HG03045 (cell line): ENCODE measurements around the gene SNAP29.
"Not testable (repeated sequence)": the region's sequence is repeated elsewhere in the genome, so short reads cannot be mapped to it uniquely, and the experiment has no call there.

ENCODE experiments used
- ATAC-seq: cut with Tn5 transposase; IDR thresholded peaks from one replicate; pipeline ENCODE4 v1.9.1; 2021; ENCODE audit warnings: mild to moderate bottlenecking, moderate library complexity; ENCODE audit not compliant: unreplicated experiment

Gene SNAP29

DNA sequence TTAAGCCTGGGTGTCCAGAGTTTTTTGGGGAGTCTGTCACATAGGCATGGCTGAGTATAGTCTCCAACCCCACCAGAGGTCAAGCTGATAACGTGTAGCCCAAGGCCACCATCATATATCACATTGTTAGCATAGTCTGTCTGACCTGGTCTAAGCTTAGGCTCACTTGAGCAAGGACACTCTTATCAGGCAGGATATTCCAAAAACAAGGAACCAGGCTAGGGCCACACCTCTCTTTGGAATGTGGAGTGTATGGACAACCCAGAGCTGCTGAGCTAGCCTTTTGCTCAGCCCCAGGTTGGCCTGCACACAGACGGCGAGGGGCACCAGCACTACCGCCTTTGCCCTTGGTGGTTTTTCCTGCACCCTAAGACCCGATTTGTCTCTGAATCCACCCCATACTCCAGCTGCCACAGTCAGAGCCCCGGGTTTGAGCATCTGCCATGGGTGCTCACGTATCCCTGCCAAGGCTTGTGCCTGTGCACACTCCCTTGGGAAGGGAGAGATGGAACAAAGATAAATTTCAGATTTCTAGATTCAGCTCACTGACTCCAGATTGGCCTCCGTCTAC lies 7.2 kb downstream of the SNAP29 start:
- no peak for ATAC-seq

DNA sequence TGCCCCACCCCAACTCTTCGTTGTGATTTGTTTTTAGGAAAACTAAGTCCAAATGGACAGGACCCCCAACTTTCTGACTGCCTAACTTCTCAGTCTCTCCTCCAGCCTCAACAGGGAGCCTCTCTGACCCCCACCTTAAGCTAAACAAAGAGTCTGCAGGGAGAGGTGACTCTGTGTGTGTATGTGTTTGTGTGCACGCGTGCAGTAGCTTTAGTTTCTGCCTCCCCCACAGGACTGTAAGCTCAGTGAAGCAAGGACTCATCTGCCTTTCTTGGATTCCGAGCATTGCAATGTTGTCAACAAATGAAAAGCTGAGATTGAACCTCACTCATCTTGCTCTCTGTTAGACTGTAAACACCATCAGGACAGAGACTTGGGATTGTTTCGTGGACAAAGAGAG lies 7.9 kb downstream of the SNAP29 start:
- ATAC-seq, result no peak

DNA sequence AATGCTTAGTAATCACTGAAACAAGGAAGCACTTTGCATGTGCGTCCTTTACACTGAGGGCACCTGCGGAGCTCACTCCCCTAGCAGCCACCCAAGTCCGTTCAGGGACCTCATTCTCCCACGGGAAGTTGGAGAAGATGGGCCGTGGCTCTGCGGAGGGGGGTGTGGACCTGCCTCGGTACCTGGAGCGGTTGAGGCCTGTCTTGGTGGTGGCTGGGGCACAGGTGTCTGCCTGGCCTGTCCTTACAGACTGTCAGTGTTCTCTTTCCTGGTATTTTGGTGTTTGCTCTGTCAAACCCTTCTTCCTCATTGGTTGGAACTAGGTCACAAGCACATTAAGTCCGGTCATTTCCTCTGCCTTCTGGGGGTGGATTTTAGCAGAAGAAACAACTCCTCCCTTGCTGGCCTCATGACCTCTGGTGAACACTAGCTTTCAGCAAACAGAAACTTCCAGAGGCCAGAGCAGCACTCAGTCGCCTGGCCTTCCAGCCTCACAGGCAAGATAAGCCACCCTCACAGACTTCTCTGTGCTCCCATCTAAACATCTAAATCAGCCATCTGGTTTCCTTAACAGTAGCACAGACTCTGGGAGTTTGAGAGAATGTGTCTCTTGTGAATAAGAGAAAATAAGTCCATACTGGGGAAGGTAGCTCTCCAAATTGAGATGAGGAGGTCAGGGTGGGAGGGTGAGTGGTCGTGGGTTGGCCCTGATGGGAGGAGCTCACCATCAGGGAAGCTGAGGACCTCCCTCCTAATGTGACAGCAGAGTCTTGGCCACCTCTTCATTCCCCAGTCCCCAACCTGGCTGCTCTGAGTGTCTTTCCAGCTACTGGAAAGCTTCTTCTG lies 8.6 kb downstream of the SNAP29 start:
- no peak for ATAC-seq

DNA sequence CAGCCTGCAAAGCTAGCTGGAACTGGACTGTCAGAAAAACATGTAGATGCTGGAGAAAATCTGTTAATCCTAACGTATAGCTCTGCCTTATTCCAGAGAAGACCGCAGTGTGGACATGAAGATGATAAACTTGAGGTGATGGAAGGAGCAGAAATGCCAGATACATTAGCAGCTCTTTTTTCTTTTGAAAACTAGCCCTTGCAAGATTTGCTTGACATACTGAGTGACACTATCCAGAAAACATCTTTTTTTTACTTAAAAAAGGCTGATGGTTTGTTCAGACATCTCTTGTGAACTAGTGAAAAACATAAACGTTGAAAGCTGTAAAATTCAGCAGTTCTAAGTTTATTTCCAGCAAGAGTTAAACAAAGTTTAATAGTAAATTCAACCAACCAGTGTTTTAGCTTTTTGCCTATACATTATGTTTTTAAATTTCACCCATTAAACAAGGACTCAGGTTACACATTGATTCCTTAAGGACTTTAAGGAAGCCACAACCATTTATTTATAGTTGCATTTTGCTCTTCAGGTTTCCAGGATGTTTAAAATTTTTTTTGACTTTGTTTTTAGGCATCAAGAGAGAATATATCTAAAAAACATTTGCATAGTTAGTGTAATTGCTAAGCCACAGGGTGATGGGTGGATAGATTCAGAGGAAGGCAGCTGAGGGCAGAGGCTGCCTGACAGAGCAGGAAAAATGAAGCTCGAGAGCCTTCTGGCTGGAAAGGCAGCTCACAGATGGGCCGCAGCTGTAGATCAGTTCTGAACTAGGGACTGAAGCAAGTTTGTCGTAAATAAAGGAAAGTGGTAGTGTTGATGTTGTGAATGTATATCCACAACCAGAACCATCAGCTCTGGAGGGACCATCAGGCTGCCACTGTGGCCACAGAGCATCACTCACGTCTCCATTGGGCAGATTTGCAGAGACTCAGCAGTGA lies 9.5 kb downstream of the SNAP29 start:
- no peak for ATAC-seq

DNA sequence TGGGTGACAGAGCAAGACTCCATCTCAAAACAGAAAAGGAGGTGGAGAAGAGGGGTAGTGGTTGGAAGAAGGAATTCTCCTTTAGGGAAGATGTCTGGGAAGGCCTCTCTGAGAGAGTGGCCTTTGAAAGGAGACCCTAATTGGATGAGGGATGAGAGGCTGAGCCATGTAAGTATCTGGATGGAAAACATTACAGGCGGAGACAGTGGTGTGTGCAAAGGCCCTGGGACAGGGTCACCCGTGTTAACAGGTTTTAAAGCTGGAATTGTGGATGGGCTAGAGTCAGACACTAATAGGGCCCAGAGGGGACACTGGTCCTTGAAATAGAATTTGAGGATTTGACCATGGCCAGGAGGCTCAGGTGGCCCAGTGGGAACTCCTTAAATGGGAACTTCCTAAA lies 10.4 kb downstream of the SNAP29 start:
- ATAC-seq, result no peak

DNA sequence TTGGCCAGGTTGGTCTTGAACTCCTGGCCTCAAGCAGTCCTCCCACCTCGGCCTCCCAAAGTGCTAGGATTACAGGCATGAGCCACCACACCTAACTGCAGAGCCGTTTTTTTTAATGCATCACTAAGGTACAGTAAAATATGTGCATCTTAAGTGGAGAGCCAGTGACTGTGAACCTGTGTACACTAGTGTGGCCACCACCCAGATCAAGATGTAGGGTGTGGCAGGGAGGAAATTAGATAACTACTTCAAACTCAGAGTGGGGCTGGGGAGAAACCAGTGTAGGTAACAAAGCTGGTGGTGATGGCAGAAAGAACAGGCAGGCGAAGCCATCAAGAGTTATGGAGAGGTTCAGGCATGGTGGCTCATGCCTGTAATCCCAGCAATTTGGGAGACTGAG lies 14.4 kb downstream of the SNAP29 start:
- ATAC-seq, result no peak

DNA sequence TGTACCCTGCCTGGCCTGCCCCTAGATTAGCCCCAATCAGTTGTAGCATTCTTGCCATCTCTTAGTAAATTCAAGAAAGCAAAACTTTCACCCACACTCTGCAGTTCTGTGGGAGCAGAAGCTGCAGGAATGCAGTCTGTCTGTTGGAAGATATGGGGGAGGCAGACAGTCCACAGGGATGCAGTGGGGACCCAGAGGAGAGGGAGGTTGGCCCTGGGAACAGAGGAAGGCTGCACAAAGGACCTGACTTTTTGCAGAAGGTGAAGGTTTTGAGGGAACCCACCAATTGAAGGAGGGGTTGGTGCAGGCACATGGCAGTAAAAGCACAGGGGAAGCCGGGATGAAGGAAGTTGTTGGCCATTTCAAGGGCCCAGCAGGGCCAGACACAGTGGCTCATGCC lies 16.5 kb downstream of the SNAP29 start:
- no peak for ATAC-seq

DNA sequence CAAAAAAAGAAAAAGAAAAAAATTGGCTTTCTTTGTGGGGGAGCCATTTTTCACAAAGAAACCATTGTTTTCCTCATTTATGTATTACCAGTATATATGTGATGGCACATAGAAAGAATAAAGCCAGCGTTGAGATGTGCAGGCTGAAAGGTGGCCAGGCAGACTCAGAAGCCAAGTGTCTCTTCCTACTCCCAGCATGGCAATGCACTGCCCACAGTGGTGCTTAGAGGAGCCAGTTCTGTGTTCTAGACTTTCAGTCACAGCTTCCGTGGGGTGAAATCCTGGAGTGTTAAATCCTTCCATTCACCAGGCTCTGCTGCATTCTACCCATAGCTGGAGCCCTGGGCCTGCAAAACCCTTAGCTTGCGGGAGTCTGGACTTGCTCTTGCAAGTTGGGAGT lies 18.9 kb downstream of the SNAP29 start:
- no peak for ATAC-seq

DNA sequence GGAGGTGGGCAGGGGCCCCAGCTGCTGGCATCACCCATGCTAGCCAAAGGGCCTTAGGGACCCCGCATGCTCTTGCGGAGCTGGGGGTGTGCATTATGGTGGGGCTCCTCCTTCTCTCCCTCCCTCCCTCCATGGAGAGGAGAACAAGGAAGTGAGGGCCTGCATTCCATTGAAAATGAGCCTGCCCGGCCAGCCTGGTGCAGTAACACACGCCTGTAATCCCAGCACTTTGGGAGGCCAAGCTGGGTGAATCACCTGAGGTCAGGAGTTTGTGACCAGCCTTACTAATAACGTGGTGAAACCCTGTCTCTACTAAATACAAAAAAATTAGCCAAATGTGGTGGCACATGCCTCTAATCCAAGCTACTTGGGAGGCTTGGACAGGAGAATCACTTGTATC lies 22.4 kb downstream of the SNAP29 start:
- no peak for ATAC-seq

DNA sequence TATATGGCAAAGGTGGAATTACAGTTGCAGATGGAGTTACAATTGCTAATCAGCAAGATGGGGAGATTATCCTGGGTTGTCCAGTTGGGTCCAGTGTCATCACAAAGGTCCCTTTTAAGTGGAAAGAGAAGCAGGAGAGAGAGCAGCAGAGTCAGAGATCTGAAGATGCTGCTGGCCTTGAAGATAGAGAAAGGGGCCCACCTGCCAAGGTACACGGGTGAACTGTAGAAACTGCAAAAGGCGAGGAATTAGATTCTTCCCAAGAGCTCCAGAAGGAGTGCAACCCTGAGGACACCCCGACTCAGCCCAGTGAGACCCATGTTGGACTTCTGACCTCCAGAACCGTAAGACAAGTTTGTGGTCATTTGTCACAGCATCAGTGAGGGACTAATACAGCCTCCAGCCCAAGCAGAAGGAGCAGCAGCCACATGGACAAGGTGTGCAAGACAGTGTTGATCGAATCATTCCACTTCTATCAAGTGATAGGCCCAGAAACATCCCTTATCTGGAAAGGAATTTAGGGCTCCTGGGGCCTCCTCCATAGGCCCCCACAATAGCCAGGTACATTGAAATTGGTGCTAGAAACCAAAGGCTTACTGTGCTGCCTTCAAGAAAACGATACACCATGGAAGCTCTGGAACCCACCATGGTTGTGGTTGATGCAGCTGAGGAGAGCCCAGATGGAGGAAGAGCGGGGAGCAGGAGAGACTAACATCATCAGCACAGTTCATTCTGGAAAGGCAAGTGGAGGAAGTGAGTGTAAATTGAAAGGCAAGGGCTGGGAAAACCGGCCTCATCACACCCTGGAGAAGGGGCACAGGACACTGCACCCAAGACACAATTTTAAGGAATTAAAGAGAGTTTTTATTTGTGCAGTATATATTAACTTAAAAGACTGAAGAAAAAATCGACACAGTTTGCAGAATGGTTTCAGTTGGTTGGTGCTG lies 23.3 kb downstream of the SNAP29 start:
- ATAC-seq, result no peak

DNA sequence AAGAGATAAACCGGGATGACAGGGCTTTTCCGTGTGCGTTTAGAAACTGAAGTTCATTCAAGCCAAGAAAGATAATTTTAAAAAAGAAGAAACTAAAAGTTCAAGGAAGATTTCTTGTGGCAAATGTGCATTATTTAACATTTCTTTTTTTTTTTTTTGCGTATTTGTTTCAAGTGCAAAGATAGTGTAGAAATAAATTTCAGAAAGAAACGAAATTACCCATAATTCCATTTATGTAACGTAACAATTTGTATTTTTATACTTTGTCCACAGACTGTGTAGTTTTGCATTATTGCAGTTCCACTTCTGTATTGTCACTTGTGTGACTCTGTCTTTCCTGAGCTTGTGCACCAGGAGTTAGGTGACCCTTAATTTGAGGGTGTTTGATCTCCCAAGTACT lies 24.0 kb downstream of the SNAP29 start:
- no peak for ATAC-seq

DNA sequence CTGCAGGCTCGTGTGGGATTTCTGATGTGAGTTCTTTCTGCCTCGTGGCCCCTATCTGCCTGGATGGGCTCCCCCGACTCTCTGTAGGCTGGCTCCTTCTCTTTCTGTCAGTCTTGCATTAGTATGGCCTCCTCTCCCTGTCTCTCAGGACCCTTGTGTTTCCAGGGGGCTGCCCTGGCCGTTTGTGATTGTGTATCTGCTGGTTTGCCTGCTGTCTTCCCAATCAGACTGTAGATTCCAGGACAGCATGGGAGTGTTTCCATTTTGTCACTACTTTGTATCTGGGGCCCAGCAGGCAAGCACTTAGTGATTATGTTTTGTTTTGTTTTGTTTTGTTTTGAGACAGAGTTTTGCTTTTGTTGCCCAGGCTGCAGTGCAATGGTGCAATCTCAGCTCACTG lies 25.6 kb downstream of the SNAP29 start:
- ATAC-seq, result no peak

DNA sequence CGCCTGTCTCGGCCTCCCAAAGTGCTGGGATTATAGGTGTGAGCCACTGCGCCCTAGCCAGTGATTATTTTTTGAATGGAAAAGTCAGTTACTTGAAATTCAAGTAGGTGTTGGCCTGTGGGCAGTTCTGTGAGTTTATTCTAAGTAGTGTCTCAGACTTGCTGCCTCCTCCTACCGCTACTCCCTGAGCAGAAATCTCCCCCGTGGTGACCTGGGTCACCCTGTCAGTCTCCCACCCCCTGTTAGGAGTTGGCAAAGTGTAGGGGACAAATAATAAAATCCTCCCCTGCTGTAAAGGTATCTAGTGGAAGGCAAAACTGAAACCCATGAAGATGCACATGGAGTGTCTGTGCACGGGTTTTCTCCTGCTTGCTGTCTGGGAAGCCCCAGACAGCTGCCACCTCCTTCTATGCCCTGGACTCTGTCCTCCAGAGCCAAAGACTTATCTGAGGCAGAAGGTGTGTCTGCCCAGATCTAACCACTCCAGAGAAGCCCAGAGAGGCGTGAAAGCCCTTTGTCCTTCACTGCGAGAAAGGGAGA lies 26.3 kb downstream of the SNAP29 start:
- ATAC-seq, result no peak

DNA sequence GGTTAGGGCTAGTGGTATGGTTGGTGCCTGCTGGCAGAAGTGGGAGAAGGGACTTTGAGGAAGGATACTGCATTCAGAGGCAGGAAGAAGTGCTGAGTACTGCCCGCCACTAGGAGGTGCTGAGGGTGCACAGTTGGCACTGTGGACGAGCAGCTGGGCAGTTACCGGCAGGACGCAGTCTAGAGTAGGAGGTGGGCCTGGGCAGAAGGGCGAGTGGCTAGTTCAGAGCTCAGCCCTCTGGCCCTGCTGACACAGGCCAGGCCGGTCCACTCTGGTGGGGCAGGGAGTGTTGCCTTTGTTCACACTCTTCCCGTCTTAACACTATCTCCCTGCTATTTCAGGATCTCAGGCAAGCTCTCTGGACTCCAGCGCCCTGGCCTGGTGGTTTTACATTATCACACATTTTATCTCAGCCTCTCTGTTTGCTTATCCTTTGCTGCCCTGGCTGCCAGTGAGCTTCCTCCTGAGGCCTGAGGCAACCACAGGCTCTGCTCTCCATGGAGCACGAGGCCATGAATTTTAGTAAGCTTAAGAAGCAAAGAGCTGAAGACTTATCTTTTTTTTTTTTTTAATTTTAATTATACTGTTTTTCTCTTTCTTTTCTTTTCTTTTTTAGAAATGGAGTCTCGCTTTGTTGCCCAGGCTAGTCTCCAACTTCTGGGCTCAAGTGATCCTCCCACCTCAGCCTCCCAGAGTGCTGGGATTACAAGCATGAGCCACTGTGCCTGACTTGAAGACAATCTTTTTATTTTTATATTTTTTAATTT lies 26.9 kb downstream of the SNAP29 start:
- ATAC-seq, result no peak

DNA sequence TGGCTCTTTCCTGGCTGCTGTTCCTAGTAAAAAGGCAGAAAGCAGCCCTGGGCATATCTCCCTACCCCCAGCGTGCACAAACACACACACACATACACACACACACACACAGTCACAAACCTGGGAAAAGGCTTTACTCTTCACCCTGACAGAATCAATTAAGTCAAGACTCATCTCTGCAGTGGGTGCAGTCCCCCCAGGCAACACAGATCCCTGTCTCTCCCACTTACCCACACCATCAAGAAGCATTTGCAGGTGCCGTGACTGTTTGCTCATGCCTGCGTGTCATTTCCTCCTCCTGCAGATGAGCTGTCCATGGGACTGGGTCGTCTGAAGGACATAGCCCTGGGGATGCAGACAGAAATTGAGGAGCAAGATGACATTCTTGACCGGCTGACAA lies 28.6 kb downstream of the SNAP29 start:
- no peak for ATAC-seq

DNA sequence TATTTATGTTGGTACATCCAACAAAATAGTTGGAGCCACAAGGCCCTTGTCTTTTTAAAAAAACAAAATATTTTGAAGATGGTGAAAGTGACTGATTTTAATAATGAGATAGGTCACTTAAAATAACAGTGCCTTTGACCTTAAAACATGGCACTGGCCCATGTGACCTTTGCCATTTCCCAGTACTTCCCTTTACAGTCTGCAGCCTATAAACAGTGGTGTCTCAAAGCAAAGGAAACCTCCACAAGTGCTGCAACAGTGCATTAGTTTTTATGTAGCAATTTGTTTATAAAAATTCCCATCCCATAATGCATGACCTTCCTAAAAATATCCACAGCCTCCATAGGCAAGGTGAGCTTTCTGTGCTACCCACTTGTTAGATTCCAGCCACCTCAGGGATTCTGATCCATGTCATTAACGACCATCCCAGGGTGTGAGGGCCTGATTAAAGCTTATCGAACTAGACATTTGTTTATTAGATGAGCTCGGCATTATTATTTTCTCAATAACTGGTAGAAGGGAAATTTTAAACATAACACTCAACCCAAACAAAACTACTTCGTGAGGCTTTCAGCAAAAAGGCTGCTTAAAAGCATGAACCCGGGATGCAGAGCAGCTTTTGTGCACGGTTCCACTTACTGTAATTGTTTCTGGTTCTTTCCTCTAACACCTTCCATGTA lies 30.4 kb downstream of the SNAP29 start:
- ATAC-seq, result no peak

DNA sequence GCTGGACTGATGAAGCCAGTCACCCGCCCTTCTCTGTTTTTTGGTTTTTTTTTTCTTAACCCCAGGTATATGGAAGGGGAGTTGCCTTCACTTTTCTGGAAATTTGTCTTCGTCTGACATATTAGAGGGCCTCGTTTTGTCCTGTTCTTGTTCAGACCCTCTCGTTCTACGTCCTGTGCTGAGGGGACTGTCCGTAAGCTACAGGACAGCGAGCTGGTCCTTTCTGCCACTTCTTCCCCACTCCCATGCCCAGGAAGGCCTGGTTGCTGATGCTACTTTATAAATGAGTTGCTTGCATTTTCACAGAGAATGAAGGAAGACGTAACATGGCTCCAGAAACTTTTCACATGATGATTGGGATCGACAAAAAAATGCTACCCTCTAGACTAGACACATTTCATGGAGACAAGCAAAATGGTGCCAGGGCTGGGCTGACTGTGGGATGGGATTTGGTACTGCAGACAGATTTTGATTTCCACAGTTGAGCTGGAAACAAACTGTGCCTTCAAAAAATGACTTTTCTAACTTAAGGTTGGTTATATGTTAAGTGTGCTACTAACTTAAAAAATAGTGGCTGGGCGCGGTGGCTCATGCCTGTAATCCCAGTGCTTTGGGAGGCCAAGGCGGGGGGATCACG lies 31.2 kb downstream of the SNAP29 start:
- no peak for ATAC-seq

DNA sequence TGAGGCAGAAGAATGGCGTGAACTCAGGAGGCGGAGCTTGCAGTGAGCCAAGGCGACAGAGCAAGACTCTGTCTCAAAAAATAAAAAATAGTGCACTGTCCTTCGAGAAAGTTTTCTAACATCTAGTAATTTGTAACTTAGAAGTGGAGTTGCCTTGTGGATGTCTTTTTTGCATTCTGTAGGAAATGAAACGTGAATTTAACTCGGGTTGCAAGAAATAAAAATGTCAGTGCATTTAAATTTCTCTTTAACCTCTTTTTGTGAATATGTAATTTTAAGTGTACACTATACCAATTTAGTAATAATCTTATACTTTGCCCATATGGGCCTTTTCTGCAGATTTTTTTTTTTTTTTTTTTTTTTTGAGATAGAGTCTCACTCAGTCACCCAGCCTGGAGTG lies 32.2 kb downstream of the SNAP29 start:
- ATAC-seq, result no peak

DNA sequence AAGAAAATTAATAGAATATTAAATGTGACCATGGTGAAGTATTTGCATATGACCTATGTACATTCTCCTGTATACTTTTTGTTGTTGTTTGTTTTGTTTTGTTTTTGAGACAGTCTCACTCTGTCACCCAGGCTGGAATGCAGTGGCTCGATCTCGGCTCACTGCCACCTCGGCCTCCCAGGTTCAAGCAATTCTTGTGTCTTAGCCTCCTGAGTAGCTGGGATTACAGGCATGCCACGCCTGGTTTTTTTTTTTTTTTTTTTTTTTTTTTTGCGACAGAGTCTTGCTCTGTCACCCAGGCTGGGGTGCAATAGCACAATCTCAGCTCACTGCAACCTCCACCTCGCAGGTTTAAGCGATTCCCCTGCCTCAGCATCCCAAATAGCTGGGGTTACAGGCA lies 38.9 kb downstream of the SNAP29 start:
- not testable (repeated sequence) for ATAC-seq
